Trophoblast cell (in vitro differentiated cells and primary cell): ENCODE results near the gene FAR1.

Experiments
- DNase-seq, 2 donors: peaks; one replicate each; pipeline ENCODE4 v3.0.0-alpha.2; 2016
- H2AFZ ChIP-seq: 2 replicates; pipeline ENCODE4 v1.6.1; 2013; ENCODE audit warnings: low read length, moderate library complexity, mild to moderate bottlenecking; ENCODE audit not compliant: insufficient read depth, poor library complexity
- H2AK5ac ChIP-seq: 2 replicates; pipeline ENCODE4 v1.6.1; 2013; ENCODE audit warnings: mild to moderate bottlenecking, low read length
- H2BK120ac ChIP-seq: 2 replicates; pipeline ENCODE4 v1.6.1; 2013; ENCODE audit warnings: low read length, mild to moderate bottlenecking, moderate library complexity; ENCODE audit not compliant: insufficient read depth, poor library complexity
- H2BK12ac ChIP-seq: 2 replicates; pipeline ENCODE4 v1.6.1; 2013; ENCODE audit warnings: mild to moderate bottlenecking, low read length, moderate library complexity
- H2BK5ac ChIP-seq: 2 replicates; pipeline ENCODE4 v1.6.1; 2013; ENCODE audit warnings: low read length, low read depth, moderate library complexity, mild to moderate bottlenecking; ENCODE audit not compliant: poor library complexity
- H3K14ac ChIP-seq: 2 replicates; pipeline ENCODE4 v1.6.1; 2013; ENCODE audit warnings: mild to moderate bottlenecking, low read length
- H3K18ac ChIP-seq: 2 replicates; pipeline ENCODE4 v1.6.1; 2013; ENCODE audit warnings: mild to moderate bottlenecking, low read length
- H3K23ac ChIP-seq: 2 replicates; pipeline ENCODE4 v1.6.1; 2013; ENCODE audit warnings: low read length
- H3K27ac ChIP-seq: 2 replicates; pipeline ENCODE4 v1.5.1; 2013; ENCODE audit warnings: low read depth, mild to moderate bottlenecking, inconsistent platforms, low read length, moderate library complexity
- H3K27me3 ChIP-seq: 2 replicates; pipeline ENCODE4 v1.6.1; 2013; ENCODE audit warnings: inconsistent platforms, mild to moderate bottlenecking, low read length, moderate library complexity; ENCODE audit not compliant: insufficient read depth
- H3K36me3 ChIP-seq, 2 experiments: 1 replicate in 1 of 2; 2 replicates in 1 of 2; pipeline ENCODE4 v1.6.1; 2013; ENCODE audit warnings: low read length in 2 of 2, mild to moderate bottlenecking in 2 of 2, moderate library complexity in 1 of 2; ENCODE audit not compliant: insufficient read depth in 2 of 2, control insufficient read depth in 1 of 2
- H3K4ac ChIP-seq: 2 replicates; pipeline ENCODE4 v1.6.1; 2013; ENCODE audit warnings: low read depth, mild to moderate bottlenecking, low read length, moderate library complexity
- H3K4me1 ChIP-seq, 2 experiments: 1 replicate in 1 of 2; 2 replicates in 1 of 2; pipeline ENCODE4 v1.6.1; 2013; ENCODE audit warnings: low read length in 2 of 2, mild to moderate bottlenecking in 2 of 2, moderate library complexity in 1 of 2; ENCODE audit not compliant: insufficient read depth in 2 of 2, control insufficient read depth in 1 of 2
- H3K4me2 ChIP-seq: 2 replicates; pipeline ENCODE4 v1.6.1; 2013; ENCODE audit warnings: inconsistent platforms, mild to moderate bottlenecking, low read length, moderate library complexity
- H3K4me3 ChIP-seq: 2 replicates; pipeline ENCODE4 v1.5.1; 2013; ENCODE audit warnings: mild to moderate bottlenecking, low read depth, low read length, inconsistent platforms
- H3K79me1 ChIP-seq: one replicate; pipeline ENCODE4 v1.6.1; 2013; ENCODE audit warnings: low read length
- H3K79me2 ChIP-seq: 2 replicates; pipeline ENCODE4 v1.6.1; 2013; ENCODE audit warnings: low read length, mild to moderate bottlenecking; ENCODE audit not compliant: control insufficient read depth, insufficient read depth, poor library complexity
- H3K9ac ChIP-seq: 2 replicates; pipeline ENCODE4 v1.6.1; 2013; ENCODE audit warnings: mild to moderate bottlenecking, low read length
- H3K9me3 ChIP-seq: 2 replicates; pipeline ENCODE4 v1.6.1; 2013; ENCODE audit warnings: low read depth, mild to moderate bottlenecking, control low read depth, inconsistent platforms, low read length; ENCODE audit not compliant: insufficient read depth
- H4K12ac ChIP-seq: 2 replicates; pipeline ENCODE4 v1.6.1; 2013; ENCODE audit warnings: low read depth, mild to moderate bottlenecking, low read length, moderate library complexity
- H4K8ac ChIP-seq: 2 replicates; pipeline ENCODE4 v1.6.1; 2013; ENCODE audit warnings: low read depth, mild to moderate bottlenecking, low read length, moderate library complexity
- H4K91ac ChIP-seq: one replicate; pipeline ENCODE4 v1.6.1; 2013; ENCODE audit warnings: low read depth, mild to moderate bottlenecking, low read length, moderate library complexity
- WGBS: extraction: QIAGEN DNeasy Blood & Tissue Kit; methylation state at CpG from one replicate; pipeline ENCODE4 v1.1.7; 2013; ENCODE audit warnings: missing lambda C conversion rate; ENCODE audit not compliant: insufficient read length, insufficient coverage; ENCODE audit errors: extremely low coverage; 5-methylcytosine and 5-hydroxymethylcytosine counted together

FAR1 gene

DNA sequence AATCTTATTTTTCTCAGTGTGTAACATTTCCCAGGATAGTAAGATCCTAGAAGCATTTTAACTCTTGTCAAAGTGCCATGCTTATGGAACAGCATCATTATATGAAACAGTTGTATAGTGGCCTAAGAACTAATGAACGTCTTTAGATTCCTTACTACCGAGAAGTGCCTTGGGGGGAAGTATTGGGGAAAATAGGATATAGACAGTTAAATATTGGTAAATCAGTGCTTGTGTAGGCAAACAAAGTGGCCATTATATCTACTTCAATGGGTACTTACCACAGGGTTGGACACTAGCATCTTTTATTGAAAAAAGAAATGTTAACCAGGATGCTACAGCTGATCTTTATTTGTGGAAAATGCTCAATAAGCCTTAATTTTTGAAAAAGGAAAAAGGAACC is 11.3 kb downstream of the FAR1 start:
- WGBS, result no CpG with 5 or more reads among the region's 2 CpGs
- Histone ChIP-seq H3K9ac (no peak overlapping the region), H2AFZ (no peak overlapping the region), H3K4me3 (no peak overlapping the region), H2BK12ac (no peak overlapping the region), H4K12ac (no peak overlapping the region), H2AK5ac (no peak overlapping the region), H3K27ac (no peak overlapping the region), H4K91ac (no peak overlapping the region), H3K36me3 (peaks cover 0 to 3% of the 10 kb centered on the region in 2 experiments), H2BK5ac (no peak overlapping the region), H3K4me1 (no peaks in the 10 kb centered on the region), H3K79me1 (no peaks in the 10 kb centered on the region), H3K4ac (no peak overlapping the region), H3K4me2 (no peak overlapping the region), H3K27me3 (no peaks in the 10 kb centered on the region), H3K18ac (no peak overlapping the region), H3K23ac (no peak overlapping the region), H3K79me2 (peaks cover 8% of the 10 kb centered on the region), H3K14ac (no peak overlapping the region), H4K8ac (no peak overlapping the region), H2BK120ac (no peak overlapping the region), H3K9me3 (no peaks in the 10 kb centered on the region)
- DNase-seq, result no peak

DNA sequence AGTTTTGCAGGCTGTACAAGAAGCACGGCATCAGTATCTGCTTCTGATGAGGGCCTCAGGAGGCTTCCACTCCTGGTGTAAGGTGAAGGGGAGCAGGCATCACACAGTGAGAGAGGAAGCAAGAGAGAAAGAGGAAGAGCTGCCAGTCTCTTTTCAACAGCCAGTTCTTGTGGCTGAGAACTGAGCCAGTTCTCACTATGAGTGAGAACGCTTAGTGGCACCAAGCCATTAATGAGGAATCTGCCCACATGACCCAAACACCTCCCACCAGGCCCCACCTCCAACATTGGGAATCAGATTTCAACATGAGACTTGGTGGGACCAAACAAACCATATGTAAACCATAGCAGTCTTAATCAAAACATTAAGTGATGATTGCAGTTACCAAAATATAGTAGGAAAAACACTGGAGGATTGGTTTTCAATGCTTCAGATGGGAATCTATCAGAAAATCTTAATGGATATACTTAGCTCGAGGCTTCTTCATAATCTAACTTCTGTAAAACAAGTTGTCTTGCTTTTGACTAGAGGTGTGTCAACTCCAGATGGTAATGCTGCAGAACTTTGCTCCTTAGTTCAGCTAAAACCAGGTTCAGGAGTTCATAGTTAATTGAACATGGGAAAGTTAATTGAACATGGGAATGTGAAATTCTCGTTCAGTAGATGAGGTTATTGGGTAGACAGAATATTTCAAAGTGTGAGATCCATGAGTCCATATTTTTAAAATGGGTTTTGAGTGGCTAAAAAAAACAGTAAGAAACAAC is 12.2 kb downstream of the FAR1 start:
- Histone ChIP-seq H2AFZ (no peak overlapping the region), H3K4me3 (no peak overlapping the region), H3K36me3 (peaks cover 0 to 3% of the 10 kb centered on the region in 2 experiments), H4K8ac (no peak overlapping the region), H2BK12ac (no peak overlapping the region), H3K4me2 (no peak overlapping the region), H4K91ac (no peak overlapping the region), H2BK120ac (no peak overlapping the region), H3K79me1 (no peaks in the 10 kb centered on the region), H3K4me1 (no peaks in the 10 kb centered on the region), H4K12ac (no peak overlapping the region), H3K27ac (no peak overlapping the region), H3K27me3 (no peaks in the 10 kb centered on the region), H2AK5ac (no peak overlapping the region), H2BK5ac (no peak overlapping the region), H3K9ac (no peak overlapping the region), H3K4ac (peak overlapping the region; percentile 98), H3K18ac (no peak overlapping the region), H3K23ac (no peak overlapping the region), H3K79me2 (peaks cover 8% of the 10 kb centered on the region), H3K9me3 (no peaks in the 10 kb centered on the region), H3K14ac (no peak overlapping the region)
- WGBS, result no CpG with 5 or more reads among the region's 4 CpGs
- no peak for DNase-seq

- H3K4me1 ChIP-seq, result peaks cover 0 to 2% of the 10 kb centered on the region in 2 experiments
- no peak for DNase-seq
- no peak overlapping the region for H3K18ac ChIP-seq
- peaks cover 8% of the 10 kb centered on the region for H3K79me2 ChIP-seq
- H3K14ac ChIP-seq, result no peak overlapping the region
- no peak overlapping the region for H3K9ac ChIP-seq
- no peak overlapping the region for H2BK5ac ChIP-seq
- H2BK120ac ChIP-seq, result no peak overlapping the region
- WGBS, result no CpG with 5 or more reads among the region's 2 CpGs
- H3K4ac ChIP-seq, result no peak overlapping the region
- no peak overlapping the region for H4K8ac ChIP-seq
- peaks cover 0 to 3% of the 10 kb centered on the region in 2 experiments for H3K36me3 ChIP-seq
- no peak overlapping the region for H3K4me2 ChIP-seq
- no peak overlapping the region for H4K91ac ChIP-seq
- no peaks in the 10 kb centered on the region for H3K9me3 ChIP-seq
- no peaks in the 10 kb centered on the region for H3K27me3 ChIP-seq
- H3K23ac ChIP-seq, result no peak overlapping the region
- no peak overlapping the region for H3K27ac ChIP-seq
- no peaks in the 10 kb centered on the region for H3K79me1 ChIP-seq
- no peak overlapping the region for H4K12ac ChIP-seq
- no peak overlapping the region for H2AK5ac ChIP-seq
- no peak overlapping the region for H3K4me3 ChIP-seq
- no peak overlapping the region for H2AFZ ChIP-seq
- no peak overlapping the region for H2BK12ac ChIP-seq
These were observed 13.0 kb downstream of the FAR1 start for GRCh38 chr11:13681446-13681845.

GRCh38 chr11:13682212-13682611 is 13.7 kb downstream of the FAR1 start:
- peaks cover 0 to 2% of the 10 kb centered on the region in 2 experiments for H3K4me1 ChIP-seq
- no peak overlapping the region for H2BK120ac ChIP-seq
- DNase-seq, result no peak
- H3K9ac ChIP-seq, result no peak overlapping the region
- no peak overlapping the region for H2AK5ac ChIP-seq
- no peak overlapping the region for H3K23ac ChIP-seq
- no peak overlapping the region for H3K27ac ChIP-seq
- no peak overlapping the region for H3K4ac ChIP-seq
- no peak overlapping the region for H3K14ac ChIP-seq
- H4K12ac ChIP-seq, result no peak overlapping the region
- H4K91ac ChIP-seq, result no peak overlapping the region
- H3K18ac ChIP-seq, result no peak overlapping the region
- H2BK5ac ChIP-seq, result no peak overlapping the region
- H4K8ac ChIP-seq, result no peak overlapping the region
- no peak overlapping the region for H3K4me2 ChIP-seq
- WGBS, result no CpG with 5 or more reads among the region's 1 CpG
- no peak overlapping the region for H2AFZ ChIP-seq
- H3K9me3 ChIP-seq, result no peaks in the 10 kb centered on the region
- H3K79me1 ChIP-seq, result no peaks in the 10 kb centered on the region
- H3K36me3 ChIP-seq, result peaks cover 0 to 3% of the 10 kb centered on the region in 2 experiments
- peaks cover 8% of the 10 kb centered on the region for H3K79me2 ChIP-seq
- H3K4me3 ChIP-seq, result no peak overlapping the region
- H3K27me3 ChIP-seq, result no peaks in the 10 kb centered on the region
- H2BK12ac ChIP-seq, result no peak overlapping the region
